CD1c-positive myeloid dendritic cell (primary cell): ENCODE data around the gene GEMIN4.
"Not testable (repeated sequence)": the region's sequence is repeated elsewhere in the genome, so short reads cannot be mapped to it uniquely, and the experiment has no call there.

Experiments
- DNase-seq: peaks from one replicate; pipeline ENCODE4 v3.0.0-alpha.2; 2016; ENCODE audit errors: extremely low spot score

GEMIN4 gene

GRCh38 chr17:703081-703875, 48.8 kb downstream of the GEMIN4 start:
- no peak for DNase-seq

- DNase-seq = peak; percentile 61
These were observed 51.5 kb downstream of the GEMIN4 start for GRCh38 chr17:700504-701094.

- DNase-seq = peak; percentile 43
These were observed 52.7 kb downstream of the GEMIN4 start for GRCh38 chr17:699345-699744.

- DNase-seq = not testable (repeated sequence)
These were observed 54.0 kb downstream of the GEMIN4 start for GRCh38 chr17:698096-698495.

GRCh38 chr17:697682-698081, 54.4 kb downstream of the GEMIN4 start:
- no peak for DNase-seq

- no peak for DNase-seq
These were observed 55.7 kb downstream of the GEMIN4 start for GRCh38 chr17:696369-696768.
